ENCODE data around the gene ACAT2.

ACAT2 gene

DNA sequence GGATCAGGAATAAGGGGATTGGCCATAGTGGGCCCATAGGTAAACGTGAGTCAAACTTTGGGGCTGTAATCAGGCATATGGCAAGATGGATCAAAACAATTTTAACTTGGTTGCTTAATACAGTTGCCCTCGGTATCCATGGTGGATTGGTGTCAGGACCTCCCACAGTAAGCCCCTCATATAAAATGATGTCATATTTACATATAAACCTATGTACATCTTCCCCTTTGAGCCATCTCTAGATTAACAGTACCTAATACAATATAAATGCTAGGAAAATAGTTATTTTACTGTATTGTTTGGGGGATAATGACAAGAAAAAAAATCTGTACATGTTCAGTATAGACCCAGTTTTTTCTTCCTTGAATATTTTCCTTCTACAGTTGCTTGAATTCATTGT lies 7.4 kb upstream of the ACAT2 start:
- Mint-ChIP-seq H3K27me3 (no peaks in the 10 kb centered on the region), H3K27ac (no peak overlapping the region), H3K9me3 (no peaks in the 10 kb centered on the region), H3K4me1 (peaks cover 13% of the 10 kb centered on the region), H3K36me3 (peaks cover 22% of the 10 kb centered on the region), H3K4me3 (no peak overlapping the region)

GRCh38 chr6:159754959-159755914 lies 6.6 kb upstream of the ACAT2 start:
- H3K9me3 Mint-ChIP-seq = no peaks in the 10 kb centered on the region
- no peak overlapping the region for H3K27ac Mint-ChIP-seq
- H3K36me3 Mint-ChIP-seq = peaks cover 26% of the 10 kb centered on the region
- H3K4me1 Mint-ChIP-seq = peaks cover 20% of the 10 kb centered on the region
- no peak overlapping the region for H3K4me3 Mint-ChIP-seq
- H3K27me3 Mint-ChIP-seq = no peaks in the 10 kb centered on the region

DNA sequence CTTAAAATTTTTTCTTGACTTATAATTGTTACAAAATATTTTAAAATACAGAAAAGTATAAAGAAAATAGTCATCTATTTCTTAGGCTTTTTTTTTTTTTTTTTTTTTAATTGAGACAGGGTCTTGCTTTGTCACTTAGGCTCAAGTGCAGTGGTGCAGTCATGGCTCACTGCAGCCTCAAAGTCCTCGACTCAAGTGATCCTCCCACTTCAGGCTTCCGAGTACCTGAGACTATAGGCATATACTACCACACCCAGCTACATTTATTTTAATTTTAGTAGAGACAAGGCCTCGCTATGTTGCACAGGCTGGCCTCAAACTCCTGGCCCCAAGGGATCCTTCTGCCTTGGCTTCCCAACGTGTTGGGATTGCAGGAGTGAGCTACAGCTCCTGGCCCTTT lies 5.3 kb upstream of the ACAT2 start:
- no peak overlapping the region for H3K4me3 Mint-ChIP-seq
- peaks cover 30% of the 10 kb centered on the region for H3K4me1 Mint-ChIP-seq
- H3K27ac Mint-ChIP-seq = no peak overlapping the region
- H3K27me3 Mint-ChIP-seq = no peaks in the 10 kb centered on the region
- no peaks in the 10 kb centered on the region for H3K9me3 Mint-ChIP-seq
- H3K36me3 Mint-ChIP-seq = peaks cover 26% of the 10 kb centered on the region

DNA sequence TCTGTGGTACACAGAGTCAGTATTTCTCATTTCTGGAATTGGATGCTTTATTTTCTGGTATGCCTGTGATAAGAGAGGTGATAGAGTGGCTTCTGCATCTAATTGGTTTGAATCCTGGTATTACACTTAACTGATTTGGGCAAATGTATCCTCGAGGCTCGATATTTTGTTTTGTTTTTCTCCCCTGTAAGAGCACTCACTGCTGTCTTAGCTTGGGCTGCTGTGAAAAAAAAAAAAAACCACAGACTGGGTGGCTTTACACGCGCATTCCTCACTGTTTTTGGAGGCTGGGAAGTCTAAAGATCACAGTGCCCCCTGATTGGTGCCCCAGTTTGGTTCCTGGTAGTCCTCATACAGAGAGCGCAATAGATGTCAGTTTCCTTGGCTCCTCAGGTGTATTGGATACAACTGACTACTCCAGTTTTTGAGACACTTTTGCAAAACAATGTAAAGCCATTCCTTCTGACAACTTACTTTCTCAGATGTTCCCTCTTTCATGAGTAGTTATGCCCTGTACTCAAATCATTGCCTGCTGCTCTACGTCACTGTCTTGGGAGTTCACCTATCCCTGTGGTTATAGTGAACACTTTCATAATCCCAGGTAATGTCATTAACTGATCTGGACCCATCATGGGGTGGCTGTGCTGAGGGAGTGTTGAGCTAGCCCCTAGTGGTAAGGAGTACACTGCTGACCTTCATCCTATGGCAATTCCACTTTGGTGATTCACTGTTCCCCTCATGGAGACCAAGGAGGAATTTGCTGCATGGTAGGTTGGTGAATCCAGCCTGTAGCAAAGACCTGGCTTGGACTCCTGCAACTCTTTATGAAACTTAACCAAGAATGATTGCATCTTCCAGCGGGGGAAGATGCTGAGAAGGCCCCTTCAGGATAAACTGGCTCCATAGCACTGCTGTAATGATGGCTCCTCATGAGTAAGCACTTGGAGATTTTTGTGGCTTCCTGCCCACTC lies 3.5 kb upstream of the ACAT2 start:
- Mint-ChIP-seq H3K4me1 (peaks cover 37% of the 10 kb centered on the region), H3K27ac (peak overlapping the region; percentile 85), H3K9me3 (no peaks in the 10 kb centered on the region), H3K4me3 (no peak overlapping the region), H3K36me3 (peaks cover 23% of the 10 kb centered on the region), H3K27me3 (no peaks in the 10 kb centered on the region)

DNA sequence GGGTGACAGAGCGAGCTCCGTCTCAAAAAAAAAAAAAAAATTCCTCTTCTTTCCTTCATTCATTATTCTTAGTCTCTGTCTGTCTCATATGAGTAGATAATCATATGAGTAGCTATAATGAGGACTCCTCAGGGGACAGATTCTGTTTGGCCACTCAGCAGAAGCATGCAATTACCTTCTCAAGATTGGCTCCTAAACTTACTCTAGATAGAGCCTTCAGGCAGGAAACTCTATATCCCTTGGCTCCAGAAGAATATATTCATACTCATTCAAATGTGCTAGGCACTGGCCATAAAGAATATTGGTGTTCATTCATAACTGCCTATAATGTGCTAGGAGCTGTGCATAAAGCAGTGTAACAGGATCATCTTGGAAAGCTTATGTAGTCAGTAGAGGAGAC lies 2.2 kb upstream of the ACAT2 start:
- no peaks in the 10 kb centered on the region for H3K9me3 Mint-ChIP-seq
- H3K4me3 Mint-ChIP-seq = peak overlapping the region; percentile 45
- peaks cover 37% of the 10 kb centered on the region for H3K4me1 Mint-ChIP-seq
- peaks cover 18% of the 10 kb centered on the region for H3K36me3 Mint-ChIP-seq
- H3K27ac Mint-ChIP-seq = peak overlapping the region; percentile 85
- no peaks in the 10 kb centered on the region for H3K27me3 Mint-ChIP-seq

DNA sequence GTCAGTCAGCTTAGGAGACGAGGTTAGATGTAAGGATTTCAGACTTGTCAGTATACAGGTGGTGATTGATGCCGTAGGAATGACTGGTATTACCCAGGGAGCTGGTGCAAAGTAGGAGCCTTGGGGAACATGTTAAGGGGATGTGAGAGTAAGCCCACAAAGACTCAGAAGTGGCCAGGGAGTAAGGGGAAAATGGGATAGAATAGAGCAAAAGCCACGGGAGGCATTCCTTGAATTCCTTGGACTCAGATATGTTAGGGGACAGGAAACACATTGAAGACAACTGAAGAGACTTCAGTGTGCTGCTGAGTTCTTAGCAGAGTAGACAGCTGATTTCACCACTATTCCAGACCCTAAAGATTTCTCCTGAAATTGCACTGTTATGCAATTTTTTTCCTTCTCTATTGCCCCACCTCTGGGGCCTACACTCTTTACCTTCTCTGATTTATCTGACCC lies 1.2 kb upstream of the ACAT2 start:
- no peaks in the 10 kb centered on the region for H3K9me3 Mint-ChIP-seq
- peak overlapping the region; percentile 93 for H3K4me3 Mint-ChIP-seq
- H3K36me3 Mint-ChIP-seq = peaks cover 15% of the 10 kb centered on the region
- peak overlapping the region; percentile 96 for H3K27ac Mint-ChIP-seq
- H3K4me1 Mint-ChIP-seq = peaks cover 34% of the 10 kb centered on the region
- H3K27me3 Mint-ChIP-seq = no peaks in the 10 kb centered on the region

- H3K27me3 Mint-ChIP-seq = no peaks in the 10 kb centered on the region
- no peaks in the 10 kb centered on the region for H3K9me3 Mint-ChIP-seq
- peak overlapping the region; percentile 93 for H3K4me3 Mint-ChIP-seq
- peak overlapping the region; percentile 96 for H3K27ac Mint-ChIP-seq
- H3K36me3 Mint-ChIP-seq = peaks cover 13% of the 10 kb centered on the region
- H3K4me1 Mint-ChIP-seq = peaks cover 34% of the 10 kb centered on the region
These were observed 544 bp upstream of the ACAT2 start for GRCh38 chr6:159761129-159761872.

- Mint-ChIP-seq H3K4me3 (peak overlapping the region; percentile 93), H3K27ac (peak overlapping the region; percentile 94), H3K4me1 (peaks cover 33% of the 10 kb centered on the region), H3K27me3 (no peaks in the 10 kb centered on the region), H3K36me3 (peaks cover 12% of the 10 kb centered on the region), H3K9me3 (no peaks in the 10 kb centered on the region)
These were observed 942 bp downstream of the ACAT2 start for GRCh38 chr6:159762681-159763293.

DNA sequence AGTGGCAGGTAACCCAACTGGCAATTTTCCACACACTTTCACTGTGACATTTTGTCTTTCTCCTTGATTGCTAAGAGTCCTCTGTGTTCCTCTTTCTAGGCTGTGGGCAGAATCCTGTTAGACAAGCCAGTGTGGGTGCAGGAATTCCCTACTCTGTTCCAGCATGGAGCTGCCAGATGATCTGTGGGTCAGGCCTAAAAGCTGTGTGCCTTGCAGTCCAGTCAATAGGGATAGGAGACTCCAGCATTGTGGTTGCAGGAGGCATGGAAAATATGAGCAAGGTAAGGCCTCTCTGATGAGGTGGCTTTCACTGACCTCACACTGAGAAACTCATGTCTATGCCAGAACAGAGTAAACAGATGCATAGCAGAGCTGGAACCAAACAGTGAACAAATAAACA lies 5.1 kb downstream of the ACAT2 start:
- Mint-ChIP-seq H3K27ac (no peak overlapping the region), H3K9me3 (no peaks in the 10 kb centered on the region), H3K27me3 (no peaks in the 10 kb centered on the region), H3K4me1 (peaks cover 10% of the 10 kb centered on the region), H3K36me3 (peaks cover 16% of the 10 kb centered on the region), H3K4me3 (no peak overlapping the region)

GRCh38 chr6:159769470-159769869 lies 7.6 kb downstream of the ACAT2 start:
- Mint-ChIP-seq H3K27ac (no peak overlapping the region), H3K9me3 (no peaks in the 10 kb centered on the region), H3K36me3 (peaks cover 19% of the 10 kb centered on the region), H3K4me3 (no peak overlapping the region), H3K4me1 (peaks cover 3% of the 10 kb centered on the region), H3K27me3 (no peaks in the 10 kb centered on the region)

GRCh38 chr6:159772196-159772595 lies 10.4 kb downstream of the ACAT2 start:
- Mint-ChIP-seq H3K4me1 (peaks cover 3% of the 10 kb centered on the region), H3K9me3 (no peaks in the 10 kb centered on the region), H3K36me3 (peaks cover 19% of the 10 kb centered on the region), H3K4me3 (no peak overlapping the region), H3K27me3 (no peaks in the 10 kb centered on the region), H3K27ac (no peak overlapping the region)

GRCh38 chr6:159777240-159777904 lies 15.5 kb downstream of the ACAT2 start:
- Mint-ChIP-seq H3K36me3 (peaks cover 13% of the 10 kb centered on the region), H3K27ac (peak overlapping the region; percentile 65), H3K4me3 (no peak overlapping the region), H3K4me1 (peaks cover 8% of the 10 kb centered on the region), H3K27me3 (no peaks in the 10 kb centered on the region), H3K9me3 (no peaks in the 10 kb centered on the region)

GRCh38 chr6:159778131-159778530 lies 16.3 kb downstream of the ACAT2 start:
- H3K9me3 Mint-ChIP-seq = no peaks in the 10 kb centered on the region
- no peak overlapping the region for H3K27ac Mint-ChIP-seq

GRCh38 chr6:159778542-159779103 lies 16.8 kb downstream of the ACAT2 start:
- Mint-ChIP-seq H3K4me1 (peaks cover 18% of the 10 kb centered on the region), H3K4me3 (no peak overlapping the region), H3K9me3 (no peaks in the 10 kb centered on the region), H3K36me3 (peaks cover 15% of the 10 kb centered on the region), H3K27ac (no peak overlapping the region), H3K27me3 (no peaks in the 10 kb centered on the region)

More at GRCh38 chr6:159778131-159778530, 16.3 kb downstream of the ACAT2 start:
- Mint-ChIP-seq H3K4me3 (no peak overlapping the region), H3K36me3 (peaks cover 17% of the 10 kb centered on the region), H3K4me1 (peaks cover 15% of the 10 kb centered on the region), H3K27me3 (no peaks in the 10 kb centered on the region)
